Measurements from ENCODE around the gene KLF1.
A peak's percentile ranks its signal among the peaks of the same experiment; 100 is the strongest.
"Not testable (repeated sequence)": the region's sequence is repeated elsewhere in the genome, so short reads cannot be mapped to it uniquely, and the experiment has no call there.

Gene KLF1

GRCh38 chr19:12886969-12887747 lies at the start of gene KLF1:
Gene KLF1 (minus strand): TSS chr19:12887201. CDS start chr19:12887140, 61 bp downstream.
- no peak for DNase-seq (ENCODE audit: low spot score)

GRCh38 chr19:12936582-12936981 lies 49.6 kb upstream of the KLF1 start:
- no peak for DNase-seq (ENCODE audit: low spot score)

GRCh38 chr19:12935071-12935470 lies 48.1 kb upstream of the KLF1 start:
- no peak for DNase-seq (ENCODE audit: low spot score)

- peak; percentile 94 for DNase-seq (ENCODE audit: low spot score)
Measured at GRCh38 chr19:12933287-12934072, 46.5 kb upstream of the KLF1 start, which contains the start of gene FARSA. Gene FARSA (minus strand): TSS chr19:12933711. CDS start chr19:12933696, 15 bp downstream.

GRCh38 chr19:12932392-12933286 lies 45.6 kb upstream of the KLF1 start:
- DNase-seq (ENCODE audit: low spot score), result no peak

- DNase-seq (ENCODE audit: low spot score), result no peak
Measured at GRCh38 chr19:12930002-12930645, 43.1 kb upstream of the KLF1 start.

GRCh38 chr19:12924621-12925310 lies 37.8 kb upstream of the KLF1 start:
- no peak for DNase-seq (ENCODE audit: low spot score)

- no peak for DNase-seq (ENCODE audit: low spot score)
Measured at GRCh38 chr19:12922959-12923358, 36.0 kb upstream of the KLF1 start.

GRCh38 chr19:12921047-12921446 lies 34.0 kb upstream of the KLF1 start:
- no peak for DNase-seq (ENCODE audit: low spot score)

- DNase-seq (ENCODE audit: low spot score), result no peak
Measured at GRCh38 chr19:12918253-12918652, 31.3 kb upstream of the KLF1 start.

- not testable (repeated sequence) for DNase-seq (ENCODE audit: low spot score)
Measured at GRCh38 chr19:12915860-12916259, 28.9 kb upstream of the KLF1 start.

- DNase-seq (ENCODE audit: low spot score), result peak; percentile 41
Measured at GRCh38 chr19:12913851-12914690, 27.1 kb upstream of the KLF1 start.

- peak; percentile 79 for DNase-seq (ENCODE audit: low spot score)
Measured at GRCh38 chr19:12913011-12913561, 26.1 kb upstream of the KLF1 start.

GRCh38 chr19:12912571-12912970 lies 25.6 kb upstream of the KLF1 start:
- DNase-seq (ENCODE audit: low spot score), result no peak

GRCh38 chr19:12907166-12907565 lies 20.2 kb upstream of the KLF1 start:
- DNase-seq (ENCODE audit: low spot score), result no peak

GRCh38 chr19:12899891-12900518 lies 13.0 kb upstream of the KLF1 start:
- no peak for DNase-seq (ENCODE audit: low spot score)

- DNase-seq (ENCODE audit: low spot score), result no peak
Measured at GRCh38 chr19:12896460-12896859, 9.5 kb upstream of the KLF1 start.

- no peak for DNase-seq (ENCODE audit: low spot score)
Measured at GRCh38 chr19:12893582-12893981, 6.6 kb upstream of the KLF1 start.

GRCh38 chr19:12891553-12892021 lies 4.6 kb upstream of the KLF1 start:
- DNase-seq (ENCODE audit: low spot score), result no peak

All from AG20443 (cell line).